Gastroesophageal sphincter (tissue), 4 donors: Measurements from ENCODE around the gene YWHAB. TPM values are rescaled to one million over a fixed set of nuclear protein-coding genes. Genes with fewer than 3 reads are reported as not detected.

Experiments used
- ATAC-seq: fragments of 150-250 bp; one replicate; pipeline ENCODE4 v1.9.1; 2016; ENCODE audit warnings: mild to moderate bottlenecking, moderate library complexity
- H3K27ac ChIP-seq, 4 donors: fragments of 200-600 bp; sonication (generic) in 3 of 4; 1 replicate in 3 of 4; 2 replicates in 1 of 4; pipeline ENCODE4 v1.5.1; 2016 to 2019
- H3K27me3 ChIP-seq: fragments of 200-600 bp; sonication (generic); one replicate; pipeline ENCODE4 v1.5.1; 2019
- H3K36me3 ChIP-seq, 2 donors: fragments of 200-600 bp; sonication (generic); one replicate each; pipeline ENCODE4 v1.5.1; 2019; ENCODE audit warnings: control low read depth in 1 of 2
- H3K4me1 ChIP-seq, 3 donors: fragments of 200-600 bp; sonication (generic); 1 replicate in 2 of 3; 2 replicates in 1 of 3; pipeline ENCODE4 v1.5.1; 2016 to 2019; ENCODE audit warnings: control low read depth in 2 of 3
- H3K4me3 ChIP-seq, 2 donors: fragments of 200-600 bp; sonication (generic); one replicate each; pipeline ENCODE4 v1.5.1; 2019; ENCODE audit warnings: mild to moderate bottlenecking in 1 of 2, moderate library complexity in 1 of 2
- H3K9me3 ChIP-seq, 3 donors: fragments of 200-600 bp; sonication (generic); one replicate each; pipeline ENCODE4 v1.5.1; 2017 to 2019; ENCODE audit warnings: control low read depth in 2 of 3
- CTCF ChIP-seq, 4 experiments: fragments of 200-600 bp in 2 of 4; fragments of 450-650 bp in 2 of 4; sonication (generic) in 1 of 4; IDR thresholded peaks; one replicate each; pipeline ENCODE4 v1.5.1; 2017 to 2019; ENCODE audit warnings: antibody characterized with exemption in 4 of 4, mild to moderate bottlenecking in 2 of 4, moderate library complexity in 2 of 4
- EP300 ChIP-seq: sonication (generic); formaldehyde crosslinking; IDR thresholded peaks from one replicate; pipeline ENCODE4 v1.6.1; 2017; ENCODE audit warnings: antibody characterized with exemption, mild to moderate bottlenecking
- POLR2A ChIP-seq, 2 donors: fragments of 450-650 bp; IDR thresholded peaks; one replicate each; pipeline ENCODE4 v1.6.1; 2017; ENCODE audit warnings: antibody characterized with exemption in 2 of 2, mild to moderate bottlenecking in 2 of 2, moderate library complexity in 1 of 2
- POLR2AphosphoS5 ChIP-seq: sonication (generic); formaldehyde crosslinking; IDR thresholded peaks from one replicate; pipeline ENCODE4 v1.6.1; 2017; ENCODE audit warnings: antibody characterized with exemption
- WGBS, 2 donors: methylation state at CpG; one replicate each; pipeline ENCODE4 v1.1.5; 2018; ENCODE audit warnings: low coverage in 1 of 2; 5-methylcytosine and 5-hydroxymethylcytosine counted together
- total RNA-seq, 4 donors: library from RNA; depleted of rRNA; stranded (reverse); fragments of >200 nt; gene quantifications; one replicate each; pipeline ENCODE4 v1.1.0, GENCODE V29; 2016

YWHAB gene
- total RNA-seq, 4 donors from 2014 or later: 127 to 143 (median 135) TPM

- WGBS, 2 donors: 55 to 70% methylated on average over 3 of the region's 3 CpGs
- no peak for ATAC-seq
Measured at GRCh38 chr20:44850272-44850671, 35.2 kb upstream of the YWHAB start.

GRCh38 chr20:44850837-44851236, 34.7 kb upstream of the YWHAB start:
- H3K27me3 ChIP-seq: no peaks in the 10 kb centered on the region
- no peaks in the 10 kb centered on the region for H3K4me1 ChIP-seq
- no peak overlapping the region for H3K4me3 ChIP-seq
- no peak for ATAC-seq
- no peak overlapping the region for H3K27ac ChIP-seq
- no peaks in the 10 kb centered on the region for H3K9me3 ChIP-seq
- TF ChIP-seq POLR2AphosphoS5 (no peak), POLR2A (IDR thresholded peaks at IDR 0.05) (no peak), EP300 (no peak), CTCF (IDR thresholded peaks at IDR 0.05) (no peak)
- 50 to 65% methylated on average over 1 of the region's 1 CpG for WGBS, 2 donors
- H3K36me3 ChIP-seq: no peaks in the 10 kb centered on the region

More at GRCh38 chr20:44850272-44850671, 35.2 kb upstream of the YWHAB start:
- Histone ChIP-seq H3K27ac (no peak overlapping the region), H3K9me3 (no peaks in the 10 kb centered on the region), H3K4me1 (no peaks in the 10 kb centered on the region), H3K36me3 (no peaks in the 10 kb centered on the region), H3K4me3 (no peak overlapping the region), H3K27me3 (no peaks in the 10 kb centered on the region)
- TF ChIP-seq POLR2A (IDR thresholded peaks at IDR 0.05): no peak
- TF ChIP-seq EP300: no peak
- no peak for TF ChIP-seq POLR2AphosphoS5
- no peak for TF ChIP-seq CTCF (IDR thresholded peaks at IDR 0.05)

GRCh38 chr20:44851545-44851944, 34.0 kb upstream of the YWHAB start:
- Histone ChIP-seq H3K4me1 (peaks cover 0 to 6% (median 0%) of the 10 kb centered on the region in 3 donors), H3K27ac (no peak overlapping the region), H3K36me3 (no peaks in the 10 kb centered on the region), H3K27me3 (no peaks in the 10 kb centered on the region), H3K9me3 (no peaks in the 10 kb centered on the region), H3K4me3 (no peak overlapping the region)
- WGBS, 2 donors: 32 to 46% methylated on average over 2 to 3 of the region's 3 CpGs
- no peak for TF ChIP-seq POLR2AphosphoS5
- no peak for TF ChIP-seq POLR2A (IDR thresholded peaks at IDR 0.05)
- TF ChIP-seq EP300: no peak
- TF ChIP-seq CTCF (IDR thresholded peaks at IDR 0.05): no peak
- ATAC-seq: no peak

GRCh38 chr20:44856442-44856841, 29.1 kb upstream of the YWHAB start:
- H3K9me3 ChIP-seq: no peaks in the 10 kb centered on the region
- H3K27me3 ChIP-seq: no peaks in the 10 kb centered on the region
- H3K4me1 ChIP-seq: peaks cover 5 to 52% (median 5%) of the 10 kb centered on the region in 3 donors
- TF ChIP-seq POLR2AphosphoS5 (no peak), EP300 (no peak), POLR2A (IDR thresholded peaks at IDR 0.05) (no peak), CTCF (IDR thresholded peaks at IDR 0.05) (no peak)
- H3K27ac ChIP-seq: no peak overlapping the region
- 63 to 77% methylated on average over 2 of the region's 2 CpGs for WGBS, 2 donors
- H3K4me3 ChIP-seq: no peak overlapping the region
- no peak for ATAC-seq
- no peaks in the 10 kb centered on the region for H3K36me3 ChIP-seq

- Histone ChIP-seq H3K4me1 (peaks cover 6 to 57% (median 7%) of the 10 kb centered on the region in 3 donors), H3K27me3 (no peaks in the 10 kb centered on the region), H3K36me3 (no peaks in the 10 kb centered on the region), H3K27ac (no peak overlapping the region), H3K4me3 (no peak overlapping the region), H3K9me3 (no peaks in the 10 kb centered on the region)
- 61 to 78% methylated on average over 3 to 6 of the region's 6 CpGs for WGBS, 2 donors
- no peak for ATAC-seq
- no peak for TF ChIP-seq POLR2A (IDR thresholded peaks at IDR 0.05)
- TF ChIP-seq EP300: no peak
- TF ChIP-seq POLR2AphosphoS5: no peak
- TF ChIP-seq CTCF (IDR thresholded peaks at IDR 0.05): no peak
Measured at GRCh38 chr20:44856856-44857448, 28.6 kb upstream of the YWHAB start.
